ENCODE measurements around the gene CCDC181. TPM values are rescaled to one million over a fixed set of nuclear protein-coding genes. Genes with fewer than 3 reads are reported as not detected.
A peak's percentile ranks its signal among the peaks of the same experiment; 100 is the strongest.

CCDC181 gene
- total RNA-seq: not detected
- polyA plus RNA-seq (2013, experiment 1 of 2): 0.06 TPM
- 0.08 TPM for polyA plus RNA-seq (2013, experiment 2 of 2)
- 0 to 0.89 (median 0.10) reads per million in 172 experiments for total RNA-seq

- H3K36me3 ChIP-seq (ENCODE audit: insufficient read depth, low read length): no peaks in the 10 kb centered on the region
- Mint-ChIP-seq H3K27ac (no peak within 1 kb of the TSS), H3K9me3 (no peaks in the 10 kb centered on the region), H3K27me3 (peaks cover 84% of the 10 kb centered on the region), H3K4me3 (peak within 1 kb of the TSS; percentile 84), H3K36me3 (ENCODE audit: low read depth) (no peaks in the 10 kb centered on the region), H3K4me1 (ENCODE audit: low read depth) (peaks cover 6% of the 10 kb centered on the region)
- peaks cover 0 to 3% of the 10 kb centered on the region in 2 experiments for H3K9me3 ChIP-seq (ENCODE audit: control insufficient read depth in 1 of 2, insufficient read depth in 1 of 2, low read length in 2 of 2)
- ChIA-PET CTCF (no interaction called here), POLR2A (interaction anchor here (0.5 to 1.0 kb wide), 3 partner anchors 59 to 265 kb away, joined by 3 to 7 read pairs (median 3); partner anchors contain the start of genes BLZF1 and NME7)
- ATAC-seq (ENCODE audit: poor library complexity): peak; percentile 54
- peaks cover 11 to 62% of the 10 kb centered on the region in 2 experiments for H3K27me3 ChIP-seq (ENCODE audit: control insufficient read depth in 1 of 2, insufficient read depth in 2 of 2, low read length in 2 of 2)
- H3K27ac ChIP-seq (ENCODE audit: low read depth in 1 of 2, low read length in 2 of 2): no peak within 1 kb of the TSS
- DNase-seq: peak; percentile 19 to 73 (median 34)
- H3K4me3 ChIP-seq (ENCODE audit: low read length): peak within 1 kb of the TSS; percentile 54
- no peak for TF ChIP-seq CTCF (IDR thresholded peaks at IDR 0.05)
- intact Hi-C loops (cut with DNase I, micrococcal nuclease): no loop called here
- peaks cover 7% of the 10 kb centered on the region for H3K4me1 ChIP-seq (ENCODE audit: insufficient read depth, low read length)
Measured at GRCh38 chr1:169427081-169427641, at the start of gene CCDC181. CCDC181 (minus strand) TSS chr1:169427474; CDS start chr1:169424927, 2,547 bp downstream.

DNA sequence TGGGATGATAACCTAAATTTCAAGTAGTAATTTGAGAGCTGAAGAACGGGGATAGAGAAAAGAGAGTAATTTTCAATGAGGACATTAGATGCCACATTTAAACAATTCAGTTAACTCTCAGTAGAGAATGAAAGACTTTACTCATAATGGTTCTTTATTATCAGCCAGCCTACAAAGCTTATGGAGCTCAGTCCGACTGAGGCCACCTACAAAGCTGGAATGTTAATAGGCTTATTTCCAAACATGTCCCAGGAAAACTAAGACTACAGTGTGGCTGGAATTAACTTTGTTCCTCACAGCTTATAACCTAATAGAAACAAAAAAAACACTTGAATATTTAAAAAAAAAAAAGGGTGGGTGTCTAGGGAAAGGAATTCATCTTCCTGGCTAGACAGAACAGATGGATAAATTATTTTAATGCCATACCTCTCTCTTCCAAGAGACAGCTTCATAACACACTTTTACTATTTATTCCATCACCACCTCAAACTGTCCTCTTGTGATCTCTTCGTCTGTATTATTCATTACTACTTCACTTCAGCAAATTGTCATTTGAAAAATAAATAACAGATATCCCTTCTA lies 48.6 kb upstream of the CCDC181 start:
- DNase-seq (no peak), ATAC-seq (ENCODE audit: poor library complexity) (no peak)
- Mint-ChIP-seq H3K27ac (no peak overlapping the region), H3K4me3 (no peak overlapping the region), H3K36me3 (ENCODE audit: low read depth) (peaks cover 9% of the 10 kb centered on the region), H3K4me1 (ENCODE audit: low read depth) (no peaks in the 10 kb centered on the region), H3K27me3 (no peaks in the 10 kb centered on the region), H3K9me3 (no peaks in the 10 kb centered on the region)
- Histone ChIP-seq H3K36me3 (ENCODE audit: insufficient read depth, low read length) (peaks cover 4% of the 10 kb centered on the region), H3K27me3 (ENCODE audit: control insufficient read depth in 1 of 2, insufficient read depth in 2 of 2, low read length in 2 of 2) (no peaks in the 10 kb centered on the region), H3K27ac (ENCODE audit: low read depth in 1 of 2, low read length in 2 of 2) (no peak overlapping the region), H3K4me1 (ENCODE audit: insufficient read depth, low read length) (no peaks in the 10 kb centered on the region), H3K4me3 (ENCODE audit: low read length) (no peak overlapping the region), H3K9me3 (ENCODE audit: control insufficient read depth in 1 of 2, insufficient read depth in 1 of 2, low read length in 2 of 2) (no peaks in the 10 kb centered on the region)
- no peak for TF ChIP-seq CTCF (IDR thresholded peaks at IDR 0.05)
- ChIA-PET POLR2A (no interaction called here), CTCF (no interaction called here)
- intact Hi-C loops (cut with DNase I, micrococcal nuclease): loop anchor here in 1 of 2 experiments (5.0 kb wide), 1 partner anchor 51 kb away; no protein-coding TSS in a partner anchor

- ATAC-seq (ENCODE audit: poor library complexity): no peak
- CTCF ChIA-PET: no interaction called here
Measured at GRCh38 chr1:169474302-169474995, 47.2 kb upstream of the CCDC181 start.

More at GRCh38 chr1:169474302-169474995, 47.2 kb upstream of the CCDC181 start:
- H3K4me3 Mint-ChIP-seq: no peak overlapping the region
- H3K4me3 ChIP-seq (ENCODE audit: low read length): no peak overlapping the region
- peaks cover 9% of the 10 kb centered on the region for H3K36me3 Mint-ChIP-seq (ENCODE audit: low read depth)
- DNase-seq: no peak
- no peaks in the 10 kb centered on the region for H3K27me3 Mint-ChIP-seq
- no peaks in the 10 kb centered on the region for H3K9me3 ChIP-seq (ENCODE audit: control insufficient read depth in 1 of 2, insufficient read depth in 1 of 2, low read length in 2 of 2)
- no peak for TF ChIP-seq CTCF (IDR thresholded peaks at IDR 0.05)
- H3K27ac Mint-ChIP-seq: no peak overlapping the region
- H3K36me3 ChIP-seq (ENCODE audit: insufficient read depth, low read length): peaks cover 4% of the 10 kb centered on the region
- H3K27ac ChIP-seq (ENCODE audit: low read depth in 1 of 2, low read length in 2 of 2): no peak overlapping the region
- H3K27me3 ChIP-seq (ENCODE audit: control insufficient read depth in 1 of 2, insufficient read depth in 2 of 2, low read length in 2 of 2): no peaks in the 10 kb centered on the region
- no peaks in the 10 kb centered on the region for H3K9me3 Mint-ChIP-seq
- POLR2A ChIA-PET: no interaction called here
- H3K4me1 Mint-ChIP-seq (ENCODE audit: low read depth): no peaks in the 10 kb centered on the region
- no peaks in the 10 kb centered on the region for H3K4me1 ChIP-seq (ENCODE audit: insufficient read depth, low read length)
- intact Hi-C loops (cut with DNase I, micrococcal nuclease): no loop called here

Measured in CD4-positive, alpha-beta T cell (primary cell).